Measurements from ENCODE around the gene HCFC1. TPM values are rescaled to one million over a fixed set of nuclear protein-coding genes. Genes with fewer than 3 reads are reported as not detected.

The HCFC1 gene
- total and polyA plus RNA-seq, 9 of the 15 experiments (the other 6 are each of a cell fraction or from before 2014, with no cell fraction given) = 2.8 to 133 (median 17.1) TPM

GRCh38 chrX:153935326-153935851 lies 36.2 kb downstream of the HCFC1 start (continued):
- 0 out of 2 replicates have a peak, but pooled peaks have one; percentile 23 for TF ChIP-seq MGA (IDR thresholded peaks at IDR 0.05)
- TF ChIP-seq ZBTB12 (CRISPR knock-in tag; IDR thresholded peaks at IDR 0.05) = no peak
- TF ChIP-seq HES1 (IDR thresholded peaks at IDR 0.05; ENCODE audit: low read depth) = no peak
- TF ChIP-seq ZNF740 (CRISPR knock-in tag; IDR thresholded peaks at IDR 0.05) = no peak
- no peak for TF ChIP-seq ZNF740 (tag; IDR thresholded peaks at IDR 0.05)
- TF ChIP-seq SIRT6 (IDR thresholded peaks at IDR 0.05; ENCODE audit: low read depth, low read length) = no peak
- TF ChIP-seq NCOR1 (IDR thresholded peaks at IDR 0.05) = no peak
- no peak for TF ChIP-seq ARID3B (CRISPR knock-in tag; IDR thresholded peaks at IDR 0.05; ENCODE audit: borderline replicate concordance)
- TF ChIP-seq PREB (CRISPR knock-in tag; IDR thresholded peaks at IDR 0.05) = no peak
- no peak for TF ChIP-seq CBFB (CRISPR knock-in tag; IDR thresholded peaks at IDR 0.05)
